Thymus (tissue), 11 donors: ENCODE results near the gene SPINK8. TPM values are rescaled to one million over a fixed set of nuclear protein-coding genes. Genes with fewer than 3 reads are reported as not detected.
"Not testable (repeated sequence)": the region's sequence is repeated elsewhere in the genome, so short reads cannot be mapped to it uniquely, and the experiment has no call there.

Experiments
- DNase-seq, 9 donors: peaks; one replicate each; pipeline ENCODE4 v3.0.0-alpha.2; 2013; ENCODE audit warnings: low spot score in 9 of 9, low read depth in 6 of 9, missing footprints in 1 of 9
- H3K27ac ChIP-seq, 2 donors: one replicate each; pipeline ENCODE4 v1.5.1; 2013; ENCODE audit warnings: control low read depth in 1 of 2, low read depth in 1 of 2, low read length in 1 of 2, mild to moderate bottlenecking in 1 of 2, moderate library complexity in 1 of 2
- H3K27me3 ChIP-seq, 2 donors: one replicate each; pipeline ENCODE4 v1.5.1; 2013; ENCODE audit warnings: low read length in 1 of 2; ENCODE audit not compliant: control insufficient read depth in 2 of 2, insufficient read depth in 1 of 2
- H3K36me3 ChIP-seq, 2 donors: one replicate each; pipeline ENCODE4 v1.5.1; 2013; ENCODE audit warnings: low read length in 1 of 2, mild to moderate bottlenecking in 1 of 2, moderate library complexity in 1 of 2; ENCODE audit not compliant: control insufficient read depth in 2 of 2, insufficient read depth in 2 of 2
- H3K4me1 ChIP-seq, 2 donors: one replicate each; pipeline ENCODE4 v1.5.1; 2013; ENCODE audit warnings: low read length in 2 of 2; ENCODE audit not compliant: control insufficient read depth in 2 of 2, insufficient read depth in 2 of 2
- H3K4me3 ChIP-seq, 2 donors: one replicate each; pipeline ENCODE4 v1.5.1; 2013; ENCODE audit warnings: low read length in 2 of 2, control low read depth in 1 of 2, mild to moderate bottlenecking in 1 of 2
- H3K9me3 ChIP-seq, 2 donors: one replicate each; pipeline ENCODE4 v1.5.1; 2013; ENCODE audit warnings: low read length in 1 of 2, mild to moderate bottlenecking in 1 of 2; ENCODE audit not compliant: control insufficient read depth in 2 of 2, insufficient read depth in 1 of 2
- WGBS: extraction: QIAGEN DNeasy Blood & Tissue Kit; methylation state at CpG from one replicate; pipeline ENCODE4 v1.1.7; 2013; 5-methylcytosine and 5-hydroxymethylcytosine counted together
- polyA plus RNA-seq: library from polyadenylated mRNA; stranded (reverse); fragments of 200-250 nt; gene quantifications from one replicate; pipeline ENCODE4 v1.2.3, GENCODE V29; 2013
- total RNA-seq: library from RNA; stranded (reverse); fragments of 120-200 nt; gene quantifications from one replicate; pipeline ENCODE4 v1.2.4, GENCODE V29; 2013
- donor health status: healthy.

Gene SPINK8
- total and polyA plus RNA-seq, 2 donors: 0.14 TPM; not detected in 1

GRCh38 chr3:48337536-48337935, 4.1 kb upstream of the SPINK8 start:
- not testable (repeated sequence) for H3K9me3 ChIP-seq, DNase-seq, H3K36me3 ChIP-seq, H3K4me1 ChIP-seq, H3K27ac ChIP-seq, H3K27me3 ChIP-seq, H3K4me3 ChIP-seq
- 96% methylated on average over 5 of the region's 5 CpGs for WGBS

DNA sequence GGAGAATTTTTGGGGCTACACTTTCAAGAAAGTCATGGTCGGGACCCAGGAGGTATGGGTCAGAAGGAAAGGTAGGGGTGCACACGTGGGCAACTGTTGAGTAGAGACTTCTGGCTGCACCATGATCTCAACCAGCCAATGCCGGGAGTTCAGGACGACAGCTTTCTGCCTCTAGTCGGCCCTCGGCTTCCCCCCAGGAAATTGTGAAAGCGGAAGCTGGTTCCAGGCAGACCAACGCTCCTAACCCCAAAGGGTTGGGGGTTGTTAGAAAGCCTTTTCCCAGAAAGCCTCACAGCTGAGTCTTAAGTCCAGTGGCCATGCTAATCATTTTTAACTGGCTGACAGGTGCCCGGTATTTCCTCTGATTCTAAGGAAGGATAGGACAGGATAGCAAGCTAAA, 1.8 kb upstream of the SPINK8 start:
- H3K4me3 ChIP-seq, DNase-seq, H3K27ac ChIP-seq, H3K36me3 ChIP-seq, H3K27me3 ChIP-seq, H3K4me1 ChIP-seq, H3K9me3 ChIP-seq: not testable (repeated sequence)
- WGBS: 85% methylated on average over 9 of the region's 9 CpGs

- Histone ChIP-seq H3K27ac (no peak overlapping the region), H3K4me1 (no peaks in the 10 kb centered on the region), H3K36me3 (no peaks in the 10 kb centered on the region), H3K4me3 (no peak overlapping the region), H3K9me3 (peaks cover 0 to 5% of the 10 kb centered on the region in 2 donors), H3K27me3 (peaks cover 0 to 2% of the 10 kb centered on the region in 2 donors)
- 96% methylated on average over 3 of the region's 3 CpGs for WGBS
- no peak for DNase-seq
Observed at GRCh38 chr3:48334605-48335004, 1.1 kb upstream of the SPINK8 start.

DNA sequence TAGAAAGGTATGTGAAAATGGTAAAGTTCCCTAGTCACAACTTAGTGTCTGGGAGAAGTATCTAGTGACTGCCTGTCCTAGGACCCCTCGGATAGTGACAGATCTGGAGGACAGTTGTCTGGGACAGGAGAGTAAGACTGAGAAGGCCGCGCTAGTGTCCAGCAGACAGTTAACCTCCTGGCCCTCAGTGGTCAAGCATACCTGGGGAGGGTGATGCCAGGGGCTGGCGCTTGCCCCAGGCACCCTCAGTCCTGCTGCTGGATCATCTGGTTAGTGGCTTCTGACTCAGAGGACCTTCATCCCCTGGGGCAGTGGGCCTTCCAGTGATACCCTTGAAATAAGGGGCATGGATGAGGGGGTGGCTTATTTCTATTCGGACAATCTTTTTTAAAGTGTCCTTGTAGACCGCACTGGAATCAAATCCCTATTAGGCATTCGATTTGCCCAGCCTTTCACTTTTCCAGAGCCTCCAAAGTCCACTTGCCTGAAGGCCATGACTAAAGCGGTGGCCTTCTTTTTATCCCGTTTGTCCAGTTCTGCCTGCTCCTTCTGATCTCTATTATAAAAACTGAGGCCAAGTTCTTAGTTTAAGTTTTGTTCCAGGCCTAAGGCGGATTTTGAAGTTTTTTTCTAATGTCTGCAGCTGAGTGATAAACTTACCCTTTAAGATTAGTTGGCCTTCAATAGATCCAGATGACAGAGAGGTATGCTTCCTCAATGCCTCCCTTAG, 1.6 kb downstream of the SPINK8 start:
- not testable (repeated sequence) for H3K36me3 ChIP-seq, H3K4me1 ChIP-seq, DNase-seq, H3K27ac ChIP-seq, H3K4me3 ChIP-seq, H3K27me3 ChIP-seq, H3K9me3 ChIP-seq
- WGBS: 97% methylated on average over 10 of the region's 10 CpGs

GRCh38 chr3:48320996-48321395, 12.5 kb downstream of the SPINK8 start:
- Histone ChIP-seq H3K27ac (no peak overlapping the region), H3K36me3 (no peaks in the 10 kb centered on the region), H3K9me3 (no peaks in the 10 kb centered on the region), H3K27me3 (no peaks in the 10 kb centered on the region), H3K4me1 (no peaks in the 10 kb centered on the region), H3K4me3 (no peak overlapping the region)
- 55% methylated on average over 2 of the region's 2 CpGs for WGBS
- DNase-seq: peak in 2 of 9 donors; percentile 3 to 27

DNA sequence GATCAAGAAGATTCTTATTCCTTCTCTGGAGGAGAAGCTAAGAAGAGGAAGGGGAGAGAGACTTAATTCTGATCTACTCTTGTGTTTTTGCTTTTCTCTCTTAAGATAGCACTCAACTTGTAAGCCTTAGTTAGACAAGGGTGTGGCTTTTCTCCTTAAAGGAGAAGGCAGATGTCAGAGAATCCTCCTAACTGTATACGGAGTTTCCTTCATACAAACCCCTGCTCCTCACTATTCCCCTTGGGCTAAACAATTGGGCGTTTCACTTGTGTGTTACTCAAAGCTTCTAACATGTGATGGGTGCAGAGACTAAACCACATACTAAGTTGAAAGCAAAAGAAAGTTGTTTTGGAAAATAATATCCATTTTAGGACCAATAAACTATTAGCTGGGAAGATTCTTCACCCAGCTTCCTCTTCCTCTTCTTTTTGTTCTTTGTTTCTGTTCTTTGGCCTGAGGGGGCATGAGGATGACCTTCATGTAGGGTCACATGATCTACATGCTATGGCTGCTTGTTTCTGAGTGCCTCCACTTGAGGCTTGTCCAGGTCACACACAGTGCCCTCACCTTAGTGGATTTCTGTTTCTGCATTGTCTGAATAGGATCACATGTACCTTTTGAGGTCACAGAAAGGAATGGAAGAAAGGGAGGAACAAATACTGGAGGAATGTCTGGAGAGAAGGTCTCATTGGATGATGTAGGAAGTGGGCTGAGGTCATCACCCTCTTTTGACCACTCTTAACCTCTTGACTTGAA, 14.6 kb downstream of the SPINK8 start:
- H3K27ac ChIP-seq: no peak overlapping the region
- H3K4me1 ChIP-seq: no peaks in the 10 kb centered on the region
- no peak for DNase-seq
- no peaks in the 10 kb centered on the region for H3K27me3 ChIP-seq
- H3K36me3 ChIP-seq: no peaks in the 10 kb centered on the region
- peaks cover 0 to 2% of the 10 kb centered on the region in 2 donors for H3K9me3 ChIP-seq
- H3K4me3 ChIP-seq: no peak overlapping the region
- 93% methylated on average over 2 of the region's 2 CpGs for WGBS

- H3K36me3 ChIP-seq: no peaks in the 10 kb centered on the region
- DNase-seq: no peak
- no peak overlapping the region for H3K27ac ChIP-seq
- no peaks in the 10 kb centered on the region for H3K27me3 ChIP-seq
- peaks cover 0 to 2% of the 10 kb centered on the region in 2 donors for H3K9me3 ChIP-seq
- no peak overlapping the region for H3K4me3 ChIP-seq
- H3K4me1 ChIP-seq: no peaks in the 10 kb centered on the region
Observed at GRCh38 chr3:48314542-48314941, 18.9 kb downstream of the SPINK8 start.

DNA sequence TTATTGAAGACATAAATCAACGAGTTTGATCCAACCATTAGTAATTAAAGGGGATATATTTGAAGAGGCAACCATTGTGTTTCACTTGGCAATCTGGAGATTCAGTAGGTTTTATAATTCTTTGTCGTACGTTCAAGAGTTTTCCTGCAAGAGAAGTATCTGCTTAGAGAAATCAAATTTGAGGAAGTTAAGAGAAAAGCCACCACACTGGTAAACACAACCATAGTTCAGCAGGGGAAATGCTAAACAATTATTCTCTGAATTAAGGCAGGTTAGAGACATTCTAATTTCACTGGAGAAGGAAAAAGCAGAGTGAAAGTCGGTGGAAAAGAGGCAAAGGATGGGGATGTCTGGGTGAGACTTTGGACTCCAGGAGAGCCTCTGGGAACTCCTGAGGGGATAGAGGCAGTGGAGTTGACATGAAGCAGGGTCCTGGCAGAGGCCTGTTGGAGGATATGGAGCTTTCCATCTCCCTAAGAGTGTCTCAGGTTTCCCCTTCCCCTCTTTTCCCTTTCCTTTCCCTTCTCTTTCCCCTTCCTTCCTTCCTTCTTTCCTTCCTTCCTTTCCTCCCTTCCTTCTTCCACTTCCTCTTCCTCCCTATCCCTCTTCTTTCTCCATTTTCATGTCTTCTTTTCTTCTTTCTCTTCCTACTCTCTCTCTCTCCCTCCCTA, 26.5 kb downstream of the SPINK8 start:
- WGBS: 23% methylated on average over 4 of the region's 4 CpGs

GRCh38 chr3:48306290-48306689, 27.2 kb downstream of the SPINK8 start:
- peaks cover 0 to 1% of the 10 kb centered on the region in 2 donors for H3K36me3 ChIP-seq
- no peak overlapping the region for H3K27ac ChIP-seq
- peaks cover 2 to 3% of the 10 kb centered on the region in 2 donors for H3K27me3 ChIP-seq
- no peak overlapping the region for H3K4me3 ChIP-seq
- 90% methylated on average over 2 of the region's 2 CpGs for WGBS
- peaks cover 0 to 4% of the 10 kb centered on the region in 2 donors for H3K4me1 ChIP-seq
- no peak for DNase-seq
- H3K9me3 ChIP-seq: no peaks in the 10 kb centered on the region

More for the DNA sequence above, 26.5 kb downstream of the SPINK8 start:
- no peak for DNase-seq
- Histone ChIP-seq H3K36me3 (no peaks in the 10 kb centered on the region), H3K27ac (no peak overlapping the region), H3K4me1 (peaks cover 0 to under 1% of the 10 kb centered on the region in 2 donors), H3K27me3 (peaks cover 2 to 3% of the 10 kb centered on the region in 2 donors), H3K9me3 (no peaks in the 10 kb centered on the region), H3K4me3 (no peak overlapping the region)
